Subcutaneous adipose tissue (tissue), 4 donors: ENCODE results near the gene DGKQ. TPM values are rescaled to one million over a fixed set of nuclear protein-coding genes. Genes with fewer than 3 reads are reported as not detected.

Experiments
- total RNA-seq, 4 donors: library from RNA; depleted of rRNA; stranded (reverse); fragments of >200 nt; gene quantifications; one replicate each; pipeline ENCODE4 v1.1.0, GENCODE V29; 2016
- TF ChIP-seq, protein P1 (sequence below): fragments of 450-650 bp; IDR thresholded peaks from one replicate; pipeline ENCODE4 v1.5.1; 2016; ENCODE audit warnings: low read depth, mild to moderate bottlenecking, control low read depth, antibody characterized with exemption, moderate library complexity

Gene DGKQ
- total RNA-seq, 4 donors from 2014 or later, result 2.9 to 12.2 (median 5.5) TPM

DNA sequence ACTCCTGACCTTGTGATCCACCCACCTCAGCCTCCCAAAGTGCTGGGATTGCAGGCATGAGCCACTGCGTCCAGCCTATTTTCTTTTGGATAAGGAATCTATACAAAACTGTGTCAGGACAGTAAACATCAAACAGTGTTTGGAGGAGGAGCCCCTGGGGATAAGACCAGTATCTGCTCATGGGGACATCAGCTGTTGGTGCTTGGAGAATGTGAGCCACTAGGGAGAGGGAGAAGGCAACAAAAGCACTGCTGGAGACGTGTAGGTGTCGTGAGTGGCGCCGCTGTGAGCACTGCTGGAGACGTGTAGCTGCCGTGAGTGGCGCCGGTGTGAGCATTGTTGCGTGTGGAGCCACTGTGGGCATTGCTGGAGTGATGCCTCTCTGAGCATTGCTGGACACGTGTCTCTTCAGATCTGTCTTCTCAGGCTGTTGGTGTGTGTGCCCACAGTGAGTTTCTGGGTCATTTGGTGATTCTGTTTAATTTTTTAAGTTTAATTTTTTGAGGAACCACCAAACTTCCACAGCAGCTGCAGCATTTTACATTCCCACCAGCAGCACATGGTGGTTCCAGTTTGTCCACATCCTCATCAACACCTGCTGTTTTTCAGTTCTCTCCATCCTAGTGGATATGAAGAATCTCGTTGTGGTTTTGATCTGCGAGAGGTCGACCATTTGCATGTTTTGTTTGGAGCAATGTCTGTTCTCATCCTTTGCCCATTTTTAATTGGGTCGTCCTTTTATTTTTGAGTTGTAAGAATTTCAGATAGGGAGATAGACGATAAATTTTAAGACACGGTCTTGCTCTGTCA is 19.0 kb downstream of the DGKQ start:
- TF ChIP-seq, protein P1, sequence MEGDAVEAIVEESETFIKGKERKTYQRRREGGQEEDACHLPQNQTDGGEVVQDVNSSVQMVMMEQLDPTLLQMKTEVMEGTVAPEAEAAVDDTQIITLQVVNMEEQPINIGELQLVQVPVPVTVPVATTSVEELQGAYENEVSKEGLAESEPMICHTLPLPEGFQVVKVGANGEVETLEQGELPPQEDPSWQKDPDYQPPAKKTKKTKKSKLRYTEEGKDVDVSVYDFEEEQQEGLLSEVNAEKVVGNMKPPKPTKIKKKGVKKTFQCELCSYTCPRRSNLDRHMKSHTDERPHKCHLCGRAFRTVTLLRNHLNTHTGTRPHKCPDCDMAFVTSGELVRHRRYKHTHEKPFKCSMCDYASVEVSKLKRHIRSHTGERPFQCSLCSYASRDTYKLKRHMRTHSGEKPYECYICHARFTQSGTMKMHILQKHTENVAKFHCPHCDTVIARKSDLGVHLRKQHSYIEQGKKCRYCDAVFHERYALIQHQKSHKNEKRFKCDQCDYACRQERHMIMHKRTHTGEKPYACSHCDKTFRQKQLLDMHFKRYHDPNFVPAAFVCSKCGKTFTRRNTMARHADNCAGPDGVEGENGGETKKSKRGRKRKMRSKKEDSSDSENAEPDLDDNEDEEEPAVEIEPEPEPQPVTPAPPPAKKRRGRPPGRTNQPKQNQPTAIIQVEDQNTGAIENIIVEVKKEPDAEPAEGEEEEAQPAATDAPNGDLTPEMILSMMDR, result no peak

DNA sequence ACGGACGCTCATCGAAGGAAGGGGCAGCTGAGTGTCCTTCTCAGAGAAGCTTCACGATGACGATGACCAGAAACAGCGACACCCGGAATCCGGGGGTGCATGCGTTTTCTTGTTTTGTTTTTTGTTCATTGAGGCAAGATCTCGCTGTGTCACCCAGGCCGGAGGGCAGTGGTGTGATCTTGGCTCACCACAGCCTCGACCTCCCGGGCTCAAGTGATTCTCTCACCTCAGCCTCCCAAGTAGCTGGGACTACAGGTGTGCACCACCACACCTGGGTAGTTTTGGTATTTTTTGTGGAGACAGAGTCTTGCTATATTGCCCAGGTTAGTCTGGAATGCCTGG is 19.8 kb downstream of the DGKQ start:
- TF ChIP-seq, protein P1, result no peak

DNA sequence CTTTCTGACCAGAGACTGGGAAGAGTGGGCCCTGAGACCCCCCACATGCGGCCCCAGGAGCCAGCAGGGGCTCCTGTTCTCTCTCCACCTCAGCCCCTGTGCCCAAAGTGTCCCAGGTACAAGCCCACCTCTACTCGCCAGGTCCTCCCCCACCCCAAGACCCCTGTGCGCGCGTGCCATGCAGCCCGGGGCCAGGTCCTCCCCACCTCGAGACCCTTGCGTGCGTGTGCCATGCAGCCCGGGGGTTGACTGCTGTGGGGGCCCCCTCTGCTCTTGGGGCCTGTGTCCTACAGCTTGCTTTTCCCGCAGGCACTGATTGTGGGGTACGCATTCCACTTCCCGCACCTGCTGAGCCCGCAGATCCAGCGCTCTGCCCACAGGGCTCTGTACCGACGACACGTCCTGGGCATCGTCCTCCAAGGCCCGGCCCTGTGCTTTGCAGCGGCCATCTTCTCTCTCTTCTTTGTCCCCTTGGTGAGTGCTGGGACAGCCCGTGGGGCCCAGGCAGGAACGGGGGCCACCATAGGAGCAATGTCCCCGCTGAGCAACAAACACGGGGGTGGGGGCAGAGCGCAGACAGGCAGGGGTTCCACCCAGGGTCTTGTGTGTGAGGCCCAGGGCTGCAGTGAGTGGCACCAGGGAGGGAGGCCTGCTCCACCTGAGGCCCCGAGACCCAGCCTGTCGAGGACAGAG is 20.3 kb downstream of the DGKQ start:
- TF ChIP-seq, protein P1, result no peak

DNA sequence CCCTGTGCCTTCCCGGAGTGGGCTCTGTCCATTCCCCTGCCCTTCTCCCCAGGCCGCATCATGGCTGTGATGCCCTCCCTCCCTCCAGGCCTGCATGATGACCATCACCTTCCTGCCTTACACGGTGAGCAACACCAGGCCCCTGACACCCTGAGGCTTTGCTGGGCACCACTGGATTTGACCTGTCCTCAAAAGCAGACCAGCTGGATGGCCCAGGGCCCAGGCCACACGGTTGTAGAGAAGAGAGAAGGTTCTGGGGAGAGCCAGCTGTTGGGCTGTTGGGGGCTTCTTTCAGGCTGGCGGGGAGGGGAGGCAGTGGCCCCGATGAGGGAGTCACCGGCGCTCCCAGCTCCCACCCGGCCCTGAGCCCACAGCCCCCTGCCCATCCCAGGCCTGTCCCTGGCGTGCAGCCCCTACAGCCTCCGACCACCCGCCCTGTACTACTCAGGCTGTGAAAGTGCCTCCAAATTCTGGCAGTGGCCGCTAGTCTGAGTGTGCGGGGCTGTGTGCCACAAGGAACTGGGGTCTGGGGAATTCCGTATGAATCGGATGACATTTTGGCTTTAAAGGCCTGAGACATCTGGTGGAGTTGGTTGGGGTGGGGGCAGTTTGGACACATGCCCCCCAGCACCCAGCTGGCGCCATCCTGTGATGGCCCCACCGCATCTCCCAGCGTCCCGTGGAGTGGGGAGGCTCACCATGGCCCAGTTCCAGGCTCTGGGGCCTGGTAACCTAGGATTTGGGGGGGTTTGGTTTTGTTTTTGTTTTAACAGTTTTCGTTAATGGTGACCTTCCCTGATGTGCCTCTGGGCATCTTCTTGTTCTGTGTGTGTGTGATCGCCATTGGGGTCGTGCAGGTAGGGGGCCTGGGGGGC is 21.5 kb downstream of the DGKQ start:
- TF ChIP-seq, protein P1, result no peak

DNA sequence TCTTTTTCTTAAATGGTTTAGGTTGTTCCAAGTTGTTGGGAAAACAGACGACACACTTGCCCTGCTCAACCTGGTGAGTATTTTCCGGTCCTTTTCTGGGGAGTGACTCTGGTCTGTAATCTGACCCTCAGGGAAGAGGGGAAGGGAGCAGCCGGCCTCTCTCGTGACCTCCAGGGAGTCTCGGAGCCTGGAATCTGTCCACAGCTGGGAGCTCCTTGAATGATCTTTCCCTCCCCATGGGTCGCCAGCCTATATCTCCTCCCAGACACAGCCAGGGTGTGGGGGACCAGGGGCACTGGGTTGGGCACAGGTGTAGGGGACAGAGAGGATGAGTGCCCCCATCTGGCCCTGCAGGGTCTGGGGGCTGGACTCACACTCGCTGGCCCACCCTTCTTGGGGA is 22.2 kb downstream of the DGKQ start:
- TF ChIP-seq, protein P1, result no peak

DNA sequence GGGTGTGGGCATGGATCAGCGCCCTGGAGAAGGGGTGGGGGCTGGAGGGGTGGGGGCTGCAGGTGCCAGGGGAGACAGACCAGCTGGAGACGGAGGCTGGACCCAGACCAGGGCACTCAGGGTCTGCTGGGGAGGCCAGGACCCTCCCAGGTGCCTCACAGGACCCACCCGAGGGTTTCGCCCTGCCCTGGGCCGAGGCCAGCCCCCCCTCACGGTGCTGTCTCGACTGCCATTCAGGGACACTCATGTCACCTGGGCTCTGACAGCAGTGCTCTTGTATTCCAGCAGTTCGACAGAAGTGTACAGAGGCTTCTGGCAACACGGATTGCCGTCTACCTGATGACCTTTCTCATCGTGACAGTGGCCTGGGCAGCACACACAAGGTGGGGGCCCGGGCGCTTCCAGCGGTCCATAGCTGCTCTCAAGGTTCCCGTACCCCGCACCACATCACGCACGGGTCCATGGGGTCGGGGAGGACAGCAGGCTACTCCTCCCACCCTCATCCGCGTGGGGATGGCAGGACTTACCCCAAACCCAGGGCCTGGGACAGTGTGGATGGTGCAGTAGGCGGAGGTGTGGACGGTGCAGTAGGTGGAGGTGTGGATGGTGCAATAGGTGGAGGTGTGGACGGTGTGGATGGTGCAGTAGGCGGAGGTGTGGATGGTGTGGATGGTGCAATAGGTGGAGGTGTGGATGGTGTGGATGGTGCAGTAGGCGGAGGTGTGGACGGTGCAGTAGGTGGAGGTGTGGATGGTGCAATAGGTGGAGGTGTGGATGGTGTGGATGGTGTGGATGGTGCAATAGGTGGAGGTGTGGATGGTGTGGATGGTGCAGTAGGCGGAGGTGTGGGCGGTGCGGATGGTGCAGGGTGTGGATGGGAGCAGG is 23.0 kb downstream of the DGKQ start:
- TF ChIP-seq, protein P1, result no peak
